Measurements from ENCODE around the gene BMI1.

Gene BMI1

DNA sequence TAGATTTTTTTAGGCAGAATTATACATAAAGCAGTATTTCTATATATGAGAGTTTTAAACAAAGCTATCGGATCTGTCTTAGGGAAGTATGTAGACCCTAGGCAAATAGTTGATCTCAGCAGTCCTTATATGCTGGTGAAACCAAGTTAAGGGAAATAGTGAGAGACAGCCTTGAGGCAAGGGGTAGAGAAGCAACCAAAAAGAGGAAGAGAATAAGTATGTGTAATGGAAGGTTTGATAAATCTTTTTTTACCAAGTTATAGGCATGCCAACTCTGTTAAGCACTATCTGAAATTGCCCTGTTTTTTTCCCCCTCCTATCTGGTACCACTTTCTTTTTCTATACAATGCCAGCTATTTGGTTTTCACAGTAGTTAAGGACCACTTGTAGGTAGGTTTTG lies 44.3 kb downstream of the BMI1 start:
- Histone ChIP-seq H3K4me3 (ENCODE audit: low read length in 2 of 2) (no peak overlapping the region), H3K27me3 (ENCODE audit: control insufficient read depth in 2 of 2, insufficient read depth in 2 of 2, low read length in 2 of 2) (peaks cover 0 to 2% of the 10 kb centered on the region in 2 donors), H3K9me3 (ENCODE audit: control insufficient read depth in 2 of 2, low read length in 2 of 2) (no peaks in the 10 kb centered on the region), H3K4me1 (ENCODE audit: control insufficient read depth in 2 of 2, insufficient read depth in 2 of 2, low read length in 2 of 2) (no peaks in the 10 kb centered on the region), H3K9ac (ENCODE audit: low read depth in 1 of 2, low read length in 2 of 2) (no peak overlapping the region), H3K27ac (ENCODE audit: low read depth in 2 of 2, low read length in 2 of 2) (no peak overlapping the region), H3K36me3 (ENCODE audit: control insufficient read depth in 2 of 2, insufficient read depth in 2 of 2, low read length in 2 of 2) (no peaks in the 10 kb centered on the region)

DNA sequence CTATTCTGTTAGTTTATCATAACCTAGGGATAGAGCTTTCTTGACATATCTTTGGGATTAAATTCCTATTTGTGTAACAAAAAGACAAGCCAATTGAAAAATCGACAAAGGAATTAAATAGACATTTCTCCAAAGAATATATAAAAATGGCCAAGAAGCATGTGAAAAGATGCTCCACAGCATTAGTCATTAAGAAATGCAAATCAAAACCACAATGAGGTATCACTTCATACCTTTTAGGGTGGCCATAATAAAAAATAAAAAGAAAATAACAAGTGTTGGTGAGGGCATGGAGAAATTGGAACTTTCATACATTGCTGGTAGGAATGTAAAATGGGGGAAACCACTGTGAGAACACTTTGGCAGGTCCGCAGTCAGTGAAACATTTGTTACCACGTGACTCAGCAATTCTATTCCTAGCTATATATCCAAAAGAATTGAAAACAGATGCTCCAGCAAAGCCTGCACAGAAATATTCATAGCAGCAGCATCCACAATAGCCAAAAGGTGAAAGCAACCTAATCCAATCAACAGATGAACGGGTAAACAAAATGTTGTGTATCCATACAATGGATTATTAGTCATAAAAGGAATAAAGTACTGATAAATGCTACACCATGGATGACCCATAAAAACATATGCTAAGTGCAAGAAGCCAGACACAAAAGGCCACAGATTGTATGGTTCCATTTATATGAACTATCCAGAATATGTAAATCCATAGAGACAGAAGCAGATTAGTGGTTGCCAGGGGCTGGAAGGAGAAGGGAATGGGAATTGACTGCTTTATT lies 44.9 kb downstream of the BMI1 start:
- no peaks in the 10 kb centered on the region for H3K4me1 ChIP-seq (ENCODE audit: control insufficient read depth in 2 of 2, insufficient read depth in 2 of 2, low read length in 2 of 2)
- no peak overlapping the region for H3K4me3 ChIP-seq (ENCODE audit: low read length in 2 of 2)
- H3K36me3 ChIP-seq (ENCODE audit: control insufficient read depth in 2 of 2, insufficient read depth in 2 of 2, low read length in 2 of 2), result no peaks in the 10 kb centered on the region
- peaks cover 0 to 2% of the 10 kb centered on the region in 2 donors for H3K27me3 ChIP-seq (ENCODE audit: control insufficient read depth in 2 of 2, insufficient read depth in 2 of 2, low read length in 2 of 2)
- no peak overlapping the region for H3K9ac ChIP-seq (ENCODE audit: low read depth in 1 of 2, low read length in 2 of 2)
- H3K9me3 ChIP-seq (ENCODE audit: control insufficient read depth in 2 of 2, low read length in 2 of 2), result no peaks in the 10 kb centered on the region
- H3K27ac ChIP-seq (ENCODE audit: low read depth in 2 of 2, low read length in 2 of 2), result no peak overlapping the region

DNA sequence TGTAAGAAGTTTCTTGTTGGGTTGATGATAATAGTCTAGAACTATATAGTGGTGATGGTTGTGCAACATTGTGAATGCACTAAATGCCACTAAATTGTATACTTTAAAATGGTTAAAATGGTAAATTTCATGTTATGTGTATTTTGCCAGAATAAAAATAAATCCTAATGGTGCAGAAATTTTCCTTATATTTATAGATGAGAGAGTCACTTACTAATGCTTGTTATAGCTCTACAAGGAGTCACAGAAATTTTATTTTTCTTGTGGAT lies 45.5 kb downstream of the BMI1 start:
- no peaks in the 10 kb centered on the region for H3K9me3 ChIP-seq (ENCODE audit: control insufficient read depth in 2 of 2, low read length in 2 of 2)
- H3K4me1 ChIP-seq (ENCODE audit: control insufficient read depth in 2 of 2, insufficient read depth in 2 of 2, low read length in 2 of 2), result no peaks in the 10 kb centered on the region
- H3K27me3 ChIP-seq (ENCODE audit: control insufficient read depth in 2 of 2, insufficient read depth in 2 of 2, low read length in 2 of 2), result peaks cover 0 to 2% of the 10 kb centered on the region in 2 donors
- H3K9ac ChIP-seq (ENCODE audit: low read depth in 1 of 2, low read length in 2 of 2), result no peak overlapping the region
- H3K36me3 ChIP-seq (ENCODE audit: control insufficient read depth in 2 of 2, insufficient read depth in 2 of 2, low read length in 2 of 2), result no peaks in the 10 kb centered on the region
- no peak overlapping the region for H3K27ac ChIP-seq (ENCODE audit: low read depth in 2 of 2, low read length in 2 of 2)
- H3K4me3 ChIP-seq (ENCODE audit: low read length in 2 of 2), result no peak overlapping the region

DNA sequence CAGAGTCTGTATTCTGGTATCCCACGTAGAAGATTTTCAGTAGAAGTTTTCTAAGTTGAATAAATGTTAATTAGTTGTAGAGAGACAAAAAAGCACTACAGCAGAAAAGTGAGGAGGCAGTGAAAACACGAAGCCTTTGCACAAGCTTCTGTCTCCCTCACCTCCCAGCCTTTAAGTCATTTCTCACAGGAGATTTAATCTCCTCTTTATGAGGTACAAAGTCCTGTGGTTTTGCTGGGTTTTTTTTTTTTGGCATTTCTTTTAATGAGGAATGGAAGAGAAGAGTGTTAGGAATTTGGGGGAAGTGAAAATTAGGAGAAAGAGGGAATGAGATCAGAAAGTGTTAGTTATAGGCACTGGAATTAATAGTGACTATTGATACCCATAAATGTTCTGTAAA lies 45.9 kb downstream of the BMI1 start:
- Histone ChIP-seq H3K36me3 (ENCODE audit: control insufficient read depth in 2 of 2, insufficient read depth in 2 of 2, low read length in 2 of 2) (no peaks in the 10 kb centered on the region), H3K27me3 (ENCODE audit: control insufficient read depth in 2 of 2, insufficient read depth in 2 of 2, low read length in 2 of 2) (peaks cover 0 to 2% of the 10 kb centered on the region in 2 donors), H3K9me3 (ENCODE audit: control insufficient read depth in 2 of 2, low read length in 2 of 2) (no peaks in the 10 kb centered on the region), H3K9ac (ENCODE audit: low read depth in 1 of 2, low read length in 2 of 2) (no peak overlapping the region), H3K4me3 (ENCODE audit: low read length in 2 of 2) (no peak overlapping the region), H3K27ac (ENCODE audit: low read depth in 2 of 2, low read length in 2 of 2) (no peak overlapping the region), H3K4me1 (ENCODE audit: control insufficient read depth in 2 of 2, insufficient read depth in 2 of 2, low read length in 2 of 2) (no peaks in the 10 kb centered on the region)

DNA sequence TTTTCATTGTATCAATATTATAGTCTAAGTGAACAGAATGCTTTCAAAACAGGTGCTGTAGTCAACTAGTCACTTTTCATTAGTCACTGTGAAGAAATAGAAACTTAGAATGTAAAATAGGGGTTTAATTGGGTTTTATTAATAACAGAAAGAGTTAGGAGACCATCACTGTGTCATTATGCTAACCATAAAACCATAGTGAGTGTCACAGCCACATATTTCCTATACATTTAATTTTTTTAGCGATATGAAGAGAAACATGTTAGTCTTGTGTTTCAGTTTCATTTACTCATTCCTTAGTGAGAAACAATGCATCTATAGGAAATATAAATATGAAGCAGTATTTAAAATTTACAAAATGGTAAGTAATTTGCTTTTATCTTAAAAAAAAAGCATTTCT lies 46.6 kb downstream of the BMI1 start:
- H3K27me3 ChIP-seq (ENCODE audit: control insufficient read depth in 2 of 2, insufficient read depth in 2 of 2, low read length in 2 of 2), result peaks cover 0 to 2% of the 10 kb centered on the region in 2 donors
- H3K9ac ChIP-seq (ENCODE audit: low read depth in 1 of 2, low read length in 2 of 2), result no peak overlapping the region
- no peaks in the 10 kb centered on the region for H3K4me1 ChIP-seq (ENCODE audit: control insufficient read depth in 2 of 2, insufficient read depth in 2 of 2, low read length in 2 of 2)
- H3K9me3 ChIP-seq (ENCODE audit: control insufficient read depth in 2 of 2, low read length in 2 of 2), result no peaks in the 10 kb centered on the region
- H3K4me3 ChIP-seq (ENCODE audit: low read length in 2 of 2), result no peak overlapping the region
- H3K27ac ChIP-seq (ENCODE audit: low read depth in 2 of 2, low read length in 2 of 2), result no peak overlapping the region
- H3K36me3 ChIP-seq (ENCODE audit: control insufficient read depth in 2 of 2, insufficient read depth in 2 of 2, low read length in 2 of 2), result no peaks in the 10 kb centered on the region

DNA sequence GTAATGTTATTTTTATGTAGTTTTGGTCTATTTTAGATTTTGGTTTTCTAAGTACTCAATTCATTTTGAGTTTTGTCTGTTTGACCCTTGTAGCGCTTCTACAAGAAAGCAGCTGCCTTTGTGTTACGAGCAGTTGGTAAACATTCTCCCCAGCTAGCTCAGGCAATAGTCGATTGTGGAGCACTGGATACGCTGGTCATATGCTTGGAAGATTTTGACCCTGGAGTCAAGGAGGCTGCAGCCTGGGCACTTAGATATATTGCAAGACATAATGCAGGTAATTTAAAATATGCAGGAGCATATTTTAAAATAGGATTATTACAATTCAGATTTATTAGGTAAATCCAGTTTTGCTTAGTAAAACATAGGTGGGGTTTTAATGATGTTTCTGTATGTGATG lies 47.5 kb downstream of the BMI1 start:
- Histone ChIP-seq H3K36me3 (ENCODE audit: control insufficient read depth in 2 of 2, insufficient read depth in 2 of 2, low read length in 2 of 2) (no peaks in the 10 kb centered on the region), H3K27ac (ENCODE audit: low read depth in 2 of 2, low read length in 2 of 2) (no peak overlapping the region), H3K4me1 (ENCODE audit: control insufficient read depth in 2 of 2, insufficient read depth in 2 of 2, low read length in 2 of 2) (no peaks in the 10 kb centered on the region), H3K27me3 (ENCODE audit: control insufficient read depth in 2 of 2, insufficient read depth in 2 of 2, low read length in 2 of 2) (peaks cover 0 to 1% of the 10 kb centered on the region in 2 donors), H3K9ac (ENCODE audit: low read depth in 1 of 2, low read length in 2 of 2) (no peak overlapping the region), H3K9me3 (ENCODE audit: control insufficient read depth in 2 of 2, low read length in 2 of 2) (no peaks in the 10 kb centered on the region), H3K4me3 (ENCODE audit: low read length in 2 of 2) (no peak overlapping the region)

DNA sequence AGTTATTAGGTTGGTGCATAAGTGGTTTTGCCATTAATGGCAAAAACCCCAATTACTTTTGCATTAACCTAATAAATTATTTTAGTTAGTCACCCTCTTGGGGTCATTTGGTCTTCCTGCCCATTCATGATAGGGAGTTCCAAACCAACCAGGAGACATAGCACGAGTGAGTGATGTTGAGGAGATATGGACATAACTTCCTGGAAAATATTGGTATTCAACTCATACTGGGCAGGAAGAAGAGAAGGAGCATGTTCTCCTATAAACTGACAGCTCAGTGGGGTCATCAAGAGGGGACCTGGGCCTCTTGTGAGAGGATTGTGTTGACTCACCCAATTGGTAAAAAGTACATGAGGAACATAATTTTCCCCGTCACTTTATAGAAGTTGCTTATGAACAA lies 48.1 kb downstream of the BMI1 start:
- no peaks in the 10 kb centered on the region for H3K9me3 ChIP-seq (ENCODE audit: control insufficient read depth in 2 of 2, low read length in 2 of 2)
- H3K4me1 ChIP-seq (ENCODE audit: control insufficient read depth in 2 of 2, insufficient read depth in 2 of 2, low read length in 2 of 2), result no peaks in the 10 kb centered on the region
- no peak overlapping the region for H3K9ac ChIP-seq (ENCODE audit: low read depth in 1 of 2, low read length in 2 of 2)
- no peaks in the 10 kb centered on the region for H3K27me3 ChIP-seq (ENCODE audit: control insufficient read depth in 2 of 2, insufficient read depth in 2 of 2, low read length in 2 of 2)
- H3K4me3 ChIP-seq (ENCODE audit: low read length in 2 of 2), result no peak overlapping the region
- no peak overlapping the region for H3K27ac ChIP-seq (ENCODE audit: low read depth in 2 of 2, low read length in 2 of 2)
- H3K36me3 ChIP-seq (ENCODE audit: control insufficient read depth in 2 of 2, insufficient read depth in 2 of 2, low read length in 2 of 2), result no peaks in the 10 kb centered on the region

DNA sequence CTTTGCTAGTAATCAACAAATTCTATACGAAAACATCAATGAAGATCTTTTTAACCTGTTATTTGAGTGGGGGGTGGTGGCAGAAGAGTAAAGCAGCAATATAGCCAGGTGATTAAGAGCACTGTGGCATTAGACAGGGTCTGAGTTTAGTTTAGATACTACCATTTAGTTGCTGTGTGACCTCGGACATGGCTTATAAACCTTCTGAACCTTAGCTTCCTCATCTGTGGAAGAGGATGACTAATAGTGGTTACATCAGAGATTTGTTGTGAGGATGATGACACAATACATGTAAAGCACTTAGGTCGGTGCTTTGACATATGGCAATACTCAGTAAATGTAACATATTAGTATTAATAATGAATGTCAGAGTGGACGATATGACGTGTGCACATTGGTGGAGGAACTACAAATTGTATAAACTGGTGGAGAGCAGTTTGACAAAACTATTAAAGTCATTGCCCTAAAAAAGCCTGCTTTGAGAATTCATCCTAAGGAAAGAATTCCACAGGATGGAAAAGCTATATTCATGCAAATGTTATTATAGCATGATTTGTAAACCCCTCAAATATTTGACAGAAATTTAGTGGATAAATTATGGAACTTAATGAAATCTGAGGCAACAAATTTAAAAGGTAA lies 48.7 kb downstream of the BMI1 start:
- Histone ChIP-seq H3K9me3 (ENCODE audit: control insufficient read depth in 2 of 2, low read length in 2 of 2) (no peaks in the 10 kb centered on the region), H3K9ac (ENCODE audit: low read depth in 1 of 2, low read length in 2 of 2) (no peak overlapping the region), H3K4me3 (ENCODE audit: low read length in 2 of 2) (no peak overlapping the region), H3K27me3 (ENCODE audit: control insufficient read depth in 2 of 2, insufficient read depth in 2 of 2, low read length in 2 of 2) (no peaks in the 10 kb centered on the region), H3K36me3 (ENCODE audit: control insufficient read depth in 2 of 2, insufficient read depth in 2 of 2, low read length in 2 of 2) (no peaks in the 10 kb centered on the region), H3K4me1 (ENCODE audit: control insufficient read depth in 2 of 2, insufficient read depth in 2 of 2, low read length in 2 of 2) (no peaks in the 10 kb centered on the region), H3K27ac (ENCODE audit: low read depth in 2 of 2, low read length in 2 of 2) (no peak overlapping the region)

DNA sequence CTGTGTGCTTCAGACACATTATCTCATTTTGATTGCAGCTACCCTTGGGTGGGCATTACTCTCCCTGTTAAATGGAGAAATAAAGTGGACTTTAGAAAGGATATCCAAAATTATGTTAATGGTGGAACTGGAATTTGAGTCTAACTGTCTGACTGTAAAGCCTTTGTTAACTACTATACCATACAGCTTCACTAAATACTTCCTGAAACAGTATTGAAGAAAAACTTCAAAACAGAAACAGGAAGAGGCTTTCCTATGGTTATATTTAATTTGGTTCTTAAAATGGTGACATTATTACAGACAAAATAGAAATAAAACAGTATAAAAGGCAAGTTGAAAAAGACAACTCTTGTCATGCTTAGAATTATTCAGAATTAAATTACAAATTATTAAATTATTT lies 49.4 kb downstream of the BMI1 start:
- no peak overlapping the region for H3K27ac ChIP-seq (ENCODE audit: low read depth in 2 of 2, low read length in 2 of 2)
- no peaks in the 10 kb centered on the region for H3K36me3 ChIP-seq (ENCODE audit: control insufficient read depth in 2 of 2, insufficient read depth in 2 of 2, low read length in 2 of 2)
- no peaks in the 10 kb centered on the region for H3K27me3 ChIP-seq (ENCODE audit: control insufficient read depth in 2 of 2, insufficient read depth in 2 of 2, low read length in 2 of 2)
- no peaks in the 10 kb centered on the region for H3K9me3 ChIP-seq (ENCODE audit: control insufficient read depth in 2 of 2, low read length in 2 of 2)
- no peaks in the 10 kb centered on the region for H3K4me1 ChIP-seq (ENCODE audit: control insufficient read depth in 2 of 2, insufficient read depth in 2 of 2, low read length in 2 of 2)
- no peak overlapping the region for H3K9ac ChIP-seq (ENCODE audit: low read depth in 1 of 2, low read length in 2 of 2)
- no peak overlapping the region for H3K4me3 ChIP-seq (ENCODE audit: low read length in 2 of 2)

DNA sequence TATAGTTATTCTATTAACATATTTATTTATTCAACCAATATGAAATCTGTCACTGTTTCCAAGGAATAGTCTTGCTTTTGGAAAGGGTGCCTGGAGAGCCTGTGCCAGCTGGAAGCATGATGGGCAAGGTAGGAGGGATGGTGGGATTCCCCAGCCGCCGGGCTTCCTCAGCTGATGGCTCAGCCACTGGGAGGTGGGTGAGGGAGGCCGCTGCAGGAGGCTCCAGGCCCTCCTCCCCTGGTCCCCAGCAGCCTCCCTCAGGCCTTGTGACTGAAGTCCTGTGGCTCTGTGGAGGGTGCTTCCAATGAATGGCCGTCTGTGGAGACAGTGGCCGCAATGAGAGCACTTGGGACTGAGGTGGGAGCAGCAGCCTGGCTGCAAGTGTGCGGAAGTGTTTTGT lies 51.4 kb downstream of the BMI1 start:
- Histone ChIP-seq H3K36me3 (ENCODE audit: control insufficient read depth in 2 of 2, insufficient read depth in 2 of 2, low read length in 2 of 2) (no peaks in the 10 kb centered on the region), H3K27ac (ENCODE audit: low read depth in 2 of 2, low read length in 2 of 2) (no peak overlapping the region), H3K9me3 (ENCODE audit: control insufficient read depth in 2 of 2, low read length in 2 of 2) (no peaks in the 10 kb centered on the region), H3K4me1 (ENCODE audit: control insufficient read depth in 2 of 2, insufficient read depth in 2 of 2, low read length in 2 of 2) (no peaks in the 10 kb centered on the region), H3K27me3 (ENCODE audit: control insufficient read depth in 2 of 2, insufficient read depth in 2 of 2, low read length in 2 of 2) (no peaks in the 10 kb centered on the region), H3K4me3 (ENCODE audit: low read length in 2 of 2) (no peak overlapping the region), H3K9ac (ENCODE audit: low read depth in 1 of 2, low read length in 2 of 2) (no peak overlapping the region)

All from mucosa of rectum (tissue), 2 donors.